Right atrium auricular region (tissue), 2 donors: ENCODE measurements around the gene SNX33. TPM values are rescaled to one million over a fixed set of nuclear protein-coding genes. Genes with fewer than 3 reads are reported as not detected.
"Not testable (repeated sequence)": the region's sequence is repeated elsewhere in the genome, so short reads cannot be mapped to it uniquely, and the experiment has no call there.

Experiments used
- DNase-seq: peaks from one replicate; pipeline ENCODE4 v3.0.0-alpha.2; 2019; ENCODE audit warnings: low spot score
- H3K27ac ChIP-seq, 2 donors: fragments of 200-600 bp; sonication (generic); 1 replicate in 1 of 2; 2 replicates in 1 of 2; pipeline ENCODE4 v1.5.1; 2016 to 2019
- H3K27me3 ChIP-seq, 2 donors: fragments of 200-600 bp; sonication (generic); one replicate each; pipeline versions ENCODE4 v1.5.1 to v1.6.0; 2017 to 2019
- H3K36me3 ChIP-seq: fragments of 200-600 bp; sonication (generic); one replicate; pipeline ENCODE4 v1.5.1; 2016
- H3K4me1 ChIP-seq, 2 donors: fragments of 200-600 bp; sonication (generic); one replicate each; pipeline versions ENCODE4 v1.5.1 to v1.6.0; 2017 to 2019
- H3K4me3 ChIP-seq, 2 donors: fragments of 200-600 bp; sonication (generic); 1 replicate in 1 of 2; 2 replicates in 1 of 2; pipeline ENCODE4 v1.5.1; 2017 to 2019; ENCODE audit warnings: mild to moderate bottlenecking in 1 of 2, moderate library complexity in 1 of 2
- H3K9me3 ChIP-seq, 2 donors: fragments of 200-600 bp; sonication (generic); one replicate each; pipeline ENCODE4 v1.5.1; 2019
- CTCF ChIP-seq, 2 donors: fragments of 200-600 bp; sonication (generic); IDR thresholded peaks; one replicate each; pipeline ENCODE4 v1.5.1; 2019; ENCODE audit warnings: antibody characterized with exemption in 2 of 2
- total RNA-seq, 2 donors: library from RNA; depleted of rRNA; stranded (reverse); fragments of >200 nt; gene quantifications; one replicate each; pipeline ENCODE4 v1.1.0, GENCODE V29; 2016

The SNX33 gene
- total RNA-seq, 2 donors from 2014 or later: 10.3 to 20.5 TPM

GRCh38 chr15:75676688-75677464 is 29.2 kb downstream of the SNX33 start:
- H3K27me3 ChIP-seq: no peaks in the 10 kb centered on the region
- DNase-seq: no peak
- no peaks in the 10 kb centered on the region for H3K9me3 ChIP-seq
- peaks cover 0 to 45% of the 10 kb centered on the region in 2 donors for H3K4me1 ChIP-seq
- no peak overlapping the region for H3K27ac ChIP-seq
- peaks cover 11% of the 10 kb centered on the region for H3K36me3 ChIP-seq
- no peak overlapping the region for H3K4me3 ChIP-seq
- no peak for TF ChIP-seq CTCF (IDR thresholded peaks at IDR 0.05)

DNA sequence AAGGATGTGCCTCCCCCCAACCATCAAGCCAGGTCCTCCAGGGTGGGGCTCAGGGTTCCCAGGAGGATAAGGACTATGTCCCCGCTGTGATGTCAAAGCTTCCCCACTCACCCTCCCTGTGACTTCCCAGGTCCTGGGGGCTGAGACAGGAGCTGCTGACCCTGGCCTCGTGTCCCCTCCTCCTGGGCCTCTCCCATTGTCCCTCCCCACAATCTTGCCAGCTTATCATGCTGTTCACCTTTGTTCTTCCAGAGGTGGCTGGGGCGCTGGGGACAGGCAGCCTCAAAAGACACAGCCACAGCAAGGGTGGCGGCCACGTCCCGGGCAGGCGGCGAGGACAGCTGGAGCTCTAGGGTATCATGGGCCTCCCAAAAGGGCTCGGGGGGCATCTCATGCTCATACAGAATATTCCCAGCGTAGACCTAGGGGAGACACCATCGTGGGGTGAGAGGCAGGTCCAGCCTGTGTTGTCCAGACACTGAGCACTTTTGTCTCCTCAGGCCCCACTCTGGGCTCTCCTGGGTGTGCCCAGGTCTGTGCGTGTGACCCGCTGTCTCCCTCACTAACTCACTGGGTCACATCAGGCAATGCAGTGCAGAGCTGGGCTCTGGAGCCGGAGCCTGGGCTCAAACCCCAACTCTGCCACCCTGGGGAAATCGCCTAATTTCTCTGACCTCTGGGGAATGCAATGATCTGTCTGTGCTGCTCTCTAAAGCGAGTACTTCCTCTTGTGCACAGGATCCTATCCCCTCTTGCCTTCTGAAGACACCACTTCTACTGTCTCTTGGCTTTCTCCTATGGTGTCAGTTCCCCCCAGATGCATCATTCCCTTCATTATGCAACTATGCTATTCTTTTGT is 30.0 kb downstream of the SNX33 start:
- Histone ChIP-seq H3K27me3 (no peaks in the 10 kb centered on the region), H3K4me1 (peaks cover 0 to 37% of the 10 kb centered on the region in 2 donors), H3K4me3 (no peak overlapping the region), H3K9me3 (no peaks in the 10 kb centered on the region), H3K36me3 (peaks cover 19% of the 10 kb centered on the region), H3K27ac (no peak overlapping the region)
- DNase-seq: no peak
- TF ChIP-seq CTCF (IDR thresholded peaks at IDR 0.05): no peak

DNA sequence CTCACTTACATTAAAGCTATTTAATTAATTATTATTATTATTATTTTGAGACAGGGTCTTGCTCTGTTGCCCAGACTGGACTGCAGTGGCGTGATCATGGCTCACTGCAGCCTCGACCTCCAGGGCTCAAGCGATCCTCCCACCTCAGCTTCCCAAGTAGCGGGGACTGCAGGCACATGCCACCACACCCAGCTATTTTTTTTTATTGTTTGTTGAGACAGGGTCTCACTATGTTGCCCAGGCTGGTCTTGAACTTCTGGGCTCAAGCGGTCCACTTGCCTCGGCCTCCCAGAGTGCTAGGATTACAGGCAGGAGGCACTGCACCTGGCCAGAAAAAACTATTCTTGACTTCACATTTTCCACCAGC is 30.6 kb downstream of the SNX33 start:
- not testable (repeated sequence) for DNase-seq, H3K4me3 ChIP-seq, H3K27ac ChIP-seq, H3K9me3 ChIP-seq, H3K27me3 ChIP-seq
- Histone ChIP-seq H3K4me1 (peaks cover 0 to 31% of the 10 kb centered on the region in 2 donors), H3K36me3 (peaks cover 25% of the 10 kb centered on the region)

DNA sequence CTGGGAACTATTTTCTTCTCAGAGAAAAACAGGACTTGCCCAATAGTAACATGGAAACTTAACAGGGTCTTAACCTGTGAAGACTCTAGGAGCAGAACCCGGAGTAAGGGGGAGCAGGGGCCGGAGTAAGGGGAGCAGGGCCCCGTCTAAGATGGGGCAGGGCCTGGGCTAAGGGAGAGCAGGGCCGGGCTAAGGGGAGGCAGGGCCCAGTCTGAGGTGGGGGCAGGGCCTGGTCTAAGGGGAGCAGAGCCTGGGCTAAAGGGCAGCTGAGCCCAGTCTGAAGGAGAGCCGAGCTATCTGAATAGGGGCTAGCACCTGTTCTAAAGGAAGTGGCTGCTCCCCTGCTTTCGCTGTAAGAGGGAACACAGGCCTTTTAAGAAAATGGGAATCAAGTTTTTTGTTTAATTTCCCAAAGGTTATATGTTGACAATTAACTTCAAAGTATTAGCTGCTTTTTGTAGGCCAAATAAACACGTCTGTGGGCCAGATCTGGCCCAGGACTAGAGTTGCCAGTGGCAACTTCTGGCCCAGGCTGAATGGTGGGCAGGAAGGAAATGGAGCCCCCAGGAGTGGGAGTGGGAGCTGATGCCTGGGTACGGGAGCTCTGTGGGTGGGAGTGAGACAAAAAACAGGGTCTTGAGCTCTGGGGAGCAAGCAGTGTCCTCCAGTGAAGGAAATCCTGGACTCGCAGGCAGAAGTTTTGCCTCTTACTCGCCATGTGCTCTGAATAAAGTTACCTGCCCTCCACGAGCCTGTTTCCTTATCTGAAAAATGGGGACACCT is 32.5 kb downstream of the SNX33 start:
- no peak overlapping the region for H3K27ac ChIP-seq
- TF ChIP-seq CTCF (IDR thresholded peaks at IDR 0.05): no peak
- no peaks in the 10 kb centered on the region for H3K27me3 ChIP-seq
- no peak overlapping the region for H3K4me3 ChIP-seq
- H3K4me1 ChIP-seq: peaks cover 0 to 22% of the 10 kb centered on the region in 2 donors
- H3K9me3 ChIP-seq: no peaks in the 10 kb centered on the region
- no peak for DNase-seq
- peaks cover 39% of the 10 kb centered on the region for H3K36me3 ChIP-seq

DNA sequence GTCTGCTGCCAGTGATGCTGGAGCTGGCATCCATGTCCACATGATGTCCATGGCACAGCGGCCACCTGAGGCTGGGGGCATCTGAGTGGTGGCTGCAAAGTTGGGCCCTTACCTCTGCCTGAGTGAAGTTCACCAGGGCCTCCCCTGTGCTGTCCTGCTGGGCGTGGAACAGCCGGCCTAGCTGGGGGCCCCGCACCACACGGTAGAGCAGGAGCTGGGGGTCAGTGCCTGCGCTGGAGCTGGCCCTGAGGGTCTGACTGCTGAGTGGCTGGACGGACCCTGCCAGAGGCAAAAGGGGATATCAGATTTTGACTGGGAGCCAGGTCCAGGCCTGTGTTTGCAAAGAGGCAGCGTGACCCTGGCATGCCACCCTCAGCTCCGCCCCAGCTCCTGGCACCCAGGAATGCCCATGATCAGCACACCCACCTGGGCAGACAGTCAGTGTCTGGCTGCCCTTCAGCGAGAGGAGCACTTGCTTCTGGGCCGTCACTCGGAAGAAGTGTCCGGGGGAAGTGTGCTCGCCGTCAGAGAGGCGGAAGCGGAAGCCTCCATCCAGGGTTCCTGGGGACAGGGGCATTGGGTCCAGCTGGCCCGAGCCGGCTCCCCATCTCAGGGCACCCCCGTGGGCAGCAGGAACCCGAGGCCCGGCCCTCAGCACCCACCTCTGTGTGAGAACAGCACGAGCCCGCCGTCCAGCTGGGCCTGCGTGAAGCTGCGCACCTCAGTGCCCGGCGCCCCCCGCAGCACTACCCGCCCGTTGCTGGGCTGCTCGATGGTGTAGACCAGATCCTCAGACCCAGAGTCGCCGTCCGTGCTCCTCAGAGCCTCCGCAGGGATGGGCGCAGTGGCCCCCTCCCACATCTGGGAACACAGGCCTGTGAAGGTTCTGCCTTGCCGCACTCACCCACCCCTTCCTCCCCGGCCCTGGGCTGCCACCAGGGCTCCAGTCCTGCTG is 34.7 kb downstream of the SNX33 start:
- Histone ChIP-seq H3K4me1 (peaks cover 0 to 10% of the 10 kb centered on the region in 2 donors), H3K4me3 (no peak overlapping the region), H3K27me3 (no peaks in the 10 kb centered on the region), H3K9me3 (no peaks in the 10 kb centered on the region), H3K36me3 (peaks cover 47% of the 10 kb centered on the region), H3K27ac (no peak overlapping the region)
- TF ChIP-seq CTCF (IDR thresholded peaks at IDR 0.05): no peak
- DNase-seq: no peak
